D721Med (cell line): ENCODE data around the gene SMIM32.

Source experiments
- DNase-seq: peaks from one replicate; pipeline ENCODE4 v3.0.0; 2011; ENCODE audit warnings: low spot score; ENCODE audit not compliant: insufficient read length
- FAIRE-seq: peaks from 2 replicates; lab custom pipeline; 2011; peaks lifted over from hg19 to GRCh38; lab: Jason Lieb, UNC
- TF ChIP-seq, protein P1 (sequence below): IDR thresholded peaks from 2 replicates; pipeline ENCODE4 v1.5.1; 2012; ENCODE audit warnings: mild to moderate bottlenecking, control low read depth; ENCODE audit not compliant: insufficient read depth; ENCODE audit errors: missing control alignments

Gene SMIM32

DNA sequence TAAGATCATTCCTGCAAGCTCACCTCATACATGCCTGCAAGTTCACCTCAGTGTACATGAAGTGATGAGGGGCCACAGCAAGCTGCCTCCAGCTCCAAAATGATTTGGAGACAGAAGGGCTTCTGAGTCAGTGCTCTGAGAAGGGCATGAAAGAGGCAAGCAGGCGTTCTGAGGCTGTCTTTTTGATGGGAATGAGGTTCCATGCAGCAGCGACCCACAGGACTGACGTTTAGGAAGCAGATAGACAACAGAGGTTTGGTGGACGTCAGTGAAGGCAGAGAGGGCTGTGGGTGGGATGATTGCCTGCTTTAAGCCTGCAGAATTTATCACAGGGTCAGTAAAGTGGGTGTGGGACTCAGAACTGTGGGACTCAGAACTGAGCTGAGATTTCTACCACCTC lies 8.9 kb upstream of the SMIM32 start:
- TF ChIP-seq, protein P1, sequence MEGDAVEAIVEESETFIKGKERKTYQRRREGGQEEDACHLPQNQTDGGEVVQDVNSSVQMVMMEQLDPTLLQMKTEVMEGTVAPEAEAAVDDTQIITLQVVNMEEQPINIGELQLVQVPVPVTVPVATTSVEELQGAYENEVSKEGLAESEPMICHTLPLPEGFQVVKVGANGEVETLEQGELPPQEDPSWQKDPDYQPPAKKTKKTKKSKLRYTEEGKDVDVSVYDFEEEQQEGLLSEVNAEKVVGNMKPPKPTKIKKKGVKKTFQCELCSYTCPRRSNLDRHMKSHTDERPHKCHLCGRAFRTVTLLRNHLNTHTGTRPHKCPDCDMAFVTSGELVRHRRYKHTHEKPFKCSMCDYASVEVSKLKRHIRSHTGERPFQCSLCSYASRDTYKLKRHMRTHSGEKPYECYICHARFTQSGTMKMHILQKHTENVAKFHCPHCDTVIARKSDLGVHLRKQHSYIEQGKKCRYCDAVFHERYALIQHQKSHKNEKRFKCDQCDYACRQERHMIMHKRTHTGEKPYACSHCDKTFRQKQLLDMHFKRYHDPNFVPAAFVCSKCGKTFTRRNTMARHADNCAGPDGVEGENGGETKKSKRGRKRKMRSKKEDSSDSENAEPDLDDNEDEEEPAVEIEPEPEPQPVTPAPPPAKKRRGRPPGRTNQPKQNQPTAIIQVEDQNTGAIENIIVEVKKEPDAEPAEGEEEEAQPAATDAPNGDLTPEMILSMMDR: no peak
- DNase-seq (no peak), FAIRE-seq (no peak)

- TF ChIP-seq, protein P1: no peak
- FAIRE-seq (no peak), DNase-seq (no peak)
Measured at GRCh38 chr5:136200761-136201160, 7.8 kb upstream of the SMIM32 start.

DNA sequence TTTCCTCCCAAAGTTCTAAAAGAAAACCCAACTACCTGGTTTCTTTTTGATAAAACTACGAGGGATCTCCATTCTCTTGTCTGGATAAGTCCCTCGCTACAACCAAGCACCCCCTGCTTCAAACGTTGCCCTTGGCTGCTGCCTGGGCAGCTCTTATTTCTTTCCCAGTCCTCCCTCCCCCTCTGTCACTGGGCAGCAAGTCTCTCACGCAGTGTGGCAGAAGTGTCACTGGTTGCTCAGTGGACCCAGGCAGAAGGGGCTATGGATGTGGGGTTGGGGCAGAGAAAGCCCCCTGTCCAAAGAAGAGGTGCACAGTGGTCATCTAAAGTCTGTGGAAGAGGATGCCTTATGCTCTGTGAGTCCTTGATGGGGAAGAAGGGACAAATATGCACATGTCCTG lies 7.2 kb upstream of the SMIM32 start:
- TF ChIP-seq, protein P1: no peak
- DNase-seq (no peak), FAIRE-seq (no peak)

DNA sequence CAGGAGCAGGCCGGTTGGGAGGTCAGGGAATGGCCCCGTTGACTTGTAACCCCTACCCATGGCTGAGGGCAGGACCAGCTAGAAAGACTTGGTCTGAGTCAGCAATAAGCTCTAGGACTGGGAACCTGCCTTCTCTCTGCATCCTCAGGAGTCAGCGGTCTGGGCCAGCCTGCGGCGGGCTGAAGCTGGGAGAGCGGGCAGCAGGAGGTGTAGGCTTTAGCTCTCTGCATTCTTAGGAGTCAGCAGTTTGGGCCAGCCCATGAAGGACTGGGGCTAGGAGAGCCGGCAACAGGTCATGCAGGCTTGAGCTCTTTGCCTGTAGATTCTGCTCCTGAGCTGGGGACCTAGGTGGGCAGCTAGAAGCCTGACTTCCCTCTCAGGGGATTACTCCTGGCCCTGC lies 6.4 kb upstream of the SMIM32 start:
- no peak for FAIRE-seq
- TF ChIP-seq, protein P1: no peak
- no peak for DNase-seq

- no peak for DNase-seq
- TF ChIP-seq, protein P1: no peak
- no peak for FAIRE-seq
Measured at GRCh38 chr5:136198453-136198852, 5.5 kb upstream of the SMIM32 start.

DNA sequence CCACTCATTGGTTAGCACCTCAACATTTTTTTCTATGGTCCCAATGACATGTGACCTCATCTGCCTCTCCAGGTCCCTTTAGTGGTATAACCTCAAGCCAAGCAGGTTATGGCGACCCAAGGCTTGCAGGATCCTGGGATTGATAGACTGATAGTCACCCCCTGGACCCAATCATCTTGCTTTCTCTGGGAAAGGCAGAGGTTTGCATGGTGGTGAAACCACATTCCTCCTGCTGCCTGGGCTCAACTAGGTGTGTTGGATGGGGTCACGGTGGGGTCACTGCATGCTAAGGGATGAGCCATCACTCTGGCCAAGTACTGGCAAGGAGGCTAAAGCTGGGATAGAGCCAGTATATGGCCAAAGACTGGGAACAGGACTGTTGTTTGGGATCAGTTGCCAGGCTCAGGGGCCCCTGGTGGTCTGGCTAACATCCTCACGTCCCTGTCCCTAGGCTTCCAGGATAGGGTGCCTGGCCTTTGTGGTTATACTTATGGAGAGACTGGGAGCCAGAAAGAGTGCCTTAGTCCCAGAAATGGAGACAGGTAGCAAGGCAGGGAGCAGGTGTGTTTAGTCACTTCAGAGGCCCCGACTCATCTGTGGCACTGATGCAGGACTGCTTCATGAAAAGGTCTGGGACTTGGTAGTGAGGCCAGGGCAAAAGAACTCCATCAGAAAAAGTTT lies 4.6 kb upstream of the SMIM32 start:
- FAIRE-seq: no peak
- DNase-seq: no peak
- TF ChIP-seq, protein P1: no peak
